Fibroblast of lung (primary cell): ENCODE measurements around the gene RAC2. TPM values are rescaled to one million over a fixed set of nuclear protein-coding genes. Genes with fewer than 3 reads are reported as not detected.

Experiments
- DNase-seq, 2 donors: peaks; one replicate each; pipeline versions ENCODE4 v3.0.0 to v3.0.0-alpha.2; 2010; ENCODE audit warnings: low read depth in 2 of 2
- H2AFZ ChIP-seq: 2 replicates; pipeline ENCODE4 v1.5.1; 2012; ENCODE audit warnings: low read length, control low read depth, inconsistent platforms
- H3K27ac ChIP-seq: 2 replicates; pipeline ENCODE4 v1.5.1; 2011; ENCODE audit warnings: low read length, control low read depth; ENCODE audit not compliant: insufficient read depth
- H3K27me3 ChIP-seq: 2 replicates; pipeline ENCODE4 v1.5.1; 2011; ENCODE audit warnings: mild to moderate bottlenecking, low read length; ENCODE audit not compliant: control insufficient read depth, insufficient read depth
- H3K36me3 ChIP-seq: 2 replicates; pipeline ENCODE4 v1.5.1; 2011; ENCODE audit warnings: low read length; ENCODE audit not compliant: control insufficient read depth, insufficient read depth
- H3K4me1 ChIP-seq: 2 replicates; pipeline ENCODE4 v1.5.1; 2011; ENCODE audit warnings: low read length; ENCODE audit not compliant: control insufficient read depth, insufficient read depth; ENCODE audit errors: extremely low read depth
- H3K4me2 ChIP-seq: 2 replicates; pipeline ENCODE4 v1.5.1; 2011; ENCODE audit warnings: low read length, control low read depth; ENCODE audit not compliant: insufficient read depth; ENCODE audit errors: extremely low read depth
- H3K4me3 ChIP-seq, 4 experiments: fragments of 200-600 bp in 1 of 4; sonication (generic) in 1 of 4; replicated peaks in 1 of 4; 2 replicates each; pipeline ENCODE4 v1.5.1; 2011 to 2016; ENCODE audit warnings: low read length in 4 of 4, low read depth in 3 of 4, mild to moderate bottlenecking in 3 of 4, control low read depth in 2 of 4, inconsistent platforms in 1 of 4, mixed read lengths in 1 of 4; ENCODE audit not compliant: insufficient read depth in 1 of 4; ENCODE audit errors: control extremely low read depth in 1 of 4
- H3K79me2 ChIP-seq: 2 replicates; pipeline ENCODE4 v1.5.1; 2012; ENCODE audit warnings: mild to moderate bottlenecking, low read length, inconsistent platforms; ENCODE audit not compliant: control insufficient read depth, insufficient read depth
- H3K9ac ChIP-seq: 2 replicates; pipeline ENCODE4 v1.5.1; 2011; ENCODE audit warnings: mild to moderate bottlenecking, low read length, control low read depth; ENCODE audit not compliant: insufficient read depth
- H3K9me3 ChIP-seq: 2 replicates; pipeline ENCODE4 v1.5.1; 2012; ENCODE audit warnings: low read depth, low read length; ENCODE audit not compliant: control insufficient read depth, insufficient read depth
- H4K20me1 ChIP-seq: 2 replicates; pipeline ENCODE4 v1.5.1; 2011; ENCODE audit warnings: low read length; ENCODE audit not compliant: control insufficient read depth, insufficient read depth; ENCODE audit errors: extremely low read depth
- CTCF ChIP-seq, 2 donors: IDR thresholded peaks in 1 of 2; conservative IDR thresholded peaks in 1 of 2; 1 replicate in 1 of 2; 2 replicates in 1 of 2; pipeline ENCODE4 v1.5.1; 2011 to 2012; ENCODE audit warnings: low read length in 2 of 2, control low read depth in 1 of 2, inconsistent platforms in 1 of 2, low read depth in 1 of 2, mild to moderate bottlenecking in 1 of 2
- EZH2 ChIP-seq: IDR thresholded peaks from 2 replicates; pipeline ENCODE4 v1.5.1; 2012; ENCODE audit warnings: low read length, control low read depth, mild to moderate bottlenecking; ENCODE audit errors: missing control alignments
- polyA plus RNA-seq, 2 donors: library from polyadenylated mRNA; depleted of rRNA in 1 of 2; stranded (reverse) in 1 of 2; unstranded in 1 of 2; fragments of >200 nt; gene quantifications; 2 replicates each; pipeline ENCODE4 v1.2.1, GENCODE V29; 2011 to 2012; ENCODE audit warnings: missing spikeins in 1 of 2
- total RNA-seq: library from RNA; depleted of rRNA; stranded (reverse); fragments of >200 nt; gene quantifications from 2 replicates; pipeline ENCODE4 v1.2.1, GENCODE V29; 2014

The RAC2 gene
- total and polyA plus RNA-seq, 2 donors (not counting 1 experiment from before 2014, with no cell fraction given) = 2.1 to 10.5 TPM

DNA sequence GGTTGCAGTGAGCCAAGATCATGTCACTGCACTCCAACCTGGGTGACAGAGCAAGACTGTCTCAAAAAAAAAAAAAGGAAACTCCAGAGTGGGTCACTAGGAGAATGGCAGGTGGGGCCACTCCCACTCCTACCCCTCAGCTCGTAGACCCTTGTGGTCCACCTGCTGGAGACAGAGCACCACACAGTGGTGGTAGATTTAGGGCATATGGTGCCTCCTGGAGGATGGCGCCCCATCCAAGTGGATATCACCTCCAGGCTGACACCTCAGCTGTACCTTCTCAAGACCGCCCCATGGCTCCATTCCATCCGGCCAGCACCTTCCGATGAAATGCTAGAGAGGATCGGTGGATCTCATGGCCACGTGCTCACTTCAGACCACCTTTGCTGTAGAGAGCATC is 44.5 kb upstream of the RAC2 start:
- Histone ChIP-seq H3K36me3 (no peaks in the 10 kb centered on the region), H3K4me1 (no peaks in the 10 kb centered on the region), H2AFZ (no peak overlapping the region), H3K4me2 (no peak overlapping the region), H3K9ac (no peak overlapping the region), H3K27ac (no peak overlapping the region), H3K9me3 (no peaks in the 10 kb centered on the region), H3K4me3 (no peak overlapping the region), H3K27me3 (peaks cover 4% of the 10 kb centered on the region), H3K79me2 (no peaks in the 10 kb centered on the region), H4K20me1 (no peaks in the 10 kb centered on the region)
- no peak for DNase-seq
- TF ChIP-seq CTCF (conservative IDR thresholded peaks at IDR 0.05 in 1 of 2, IDR thresholded peaks at IDR 0.05 in 1 of 2; ENCODE audit: low read depth in 1 of 2, low read length in 2 of 2) (no peak), EZH2 (no peak)

GRCh38 chr22:37287550-37287951 is 43.5 kb upstream of the RAC2 start:
- H2AFZ ChIP-seq = no peak overlapping the region
- no peaks in the 10 kb centered on the region for H3K4me1 ChIP-seq
- H3K79me2 ChIP-seq = no peaks in the 10 kb centered on the region
- no peak for DNase-seq
- H3K9me3 ChIP-seq = no peaks in the 10 kb centered on the region
- no peaks in the 10 kb centered on the region for H3K36me3 ChIP-seq
- H3K27me3 ChIP-seq = peaks cover 4% of the 10 kb centered on the region
- H4K20me1 ChIP-seq = no peaks in the 10 kb centered on the region
- no peak for TF ChIP-seq EZH2
- TF ChIP-seq CTCF (conservative IDR thresholded peaks at IDR 0.05 in 1 of 2, IDR thresholded peaks at IDR 0.05 in 1 of 2; ENCODE audit: low read depth in 1 of 2, low read length in 2 of 2) = no peak
- H3K27ac ChIP-seq = no peak overlapping the region
- H3K4me3 ChIP-seq = no peak overlapping the region
- no peak overlapping the region for H3K9ac ChIP-seq
- no peak overlapping the region for H3K4me2 ChIP-seq

DNA sequence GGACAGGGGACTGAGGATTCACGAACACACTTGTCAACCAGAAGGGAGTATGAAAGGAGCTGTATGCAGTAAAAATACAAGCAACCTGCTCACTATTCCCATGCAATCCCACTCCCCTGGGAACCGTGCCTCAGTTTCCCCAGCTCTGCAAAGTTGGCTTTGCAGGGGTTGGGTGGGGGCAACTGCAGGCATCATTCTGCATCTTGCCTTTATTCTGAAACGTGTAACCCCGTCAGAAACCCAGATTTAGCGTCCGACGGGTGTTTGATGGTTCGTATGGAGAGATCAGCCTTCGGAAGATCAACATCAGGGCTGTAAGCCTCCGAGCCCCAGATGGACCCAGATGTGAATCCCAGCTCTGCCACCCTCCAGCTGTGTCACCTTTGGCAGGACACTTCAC is 41.9 kb upstream of the RAC2 start:
- H3K27ac ChIP-seq = no peak overlapping the region
- H3K4me2 ChIP-seq = no peak overlapping the region
- H3K36me3 ChIP-seq = no peaks in the 10 kb centered on the region
- H3K9me3 ChIP-seq = no peaks in the 10 kb centered on the region
- no peak for DNase-seq
- no peaks in the 10 kb centered on the region for H4K20me1 ChIP-seq
- H2AFZ ChIP-seq = no peak overlapping the region
- no peaks in the 10 kb centered on the region for H3K79me2 ChIP-seq
- no peak overlapping the region for H3K9ac ChIP-seq
- TF ChIP-seq CTCF (conservative IDR thresholded peaks at IDR 0.05 in 1 of 2, IDR thresholded peaks at IDR 0.05 in 1 of 2; ENCODE audit: low read depth in 1 of 2, low read length in 2 of 2) (no peak), EZH2 (no peak)
- H3K4me3 ChIP-seq = no peak overlapping the region
- H3K4me1 ChIP-seq = no peaks in the 10 kb centered on the region
- peaks cover 4% of the 10 kb centered on the region for H3K27me3 ChIP-seq
